ENCODE measurements around the gene CADM1.

GRCh38 chr11:115279813-115280761 lies 224.1 kb downstream of the CADM1 start:
- TF ChIP-seq POLR2AphosphoS5 (IDR thresholded peaks at IDR 0.05; ENCODE audit: insufficient read depth, low read depth, low read length) (no peak), CTCF (IDR thresholded peaks at IDR 0.05; ENCODE audit: extremely low read depth in 1 of 2, insufficient read depth in 1 of 2, low read depth in 1 of 2, low read length in 2 of 2) (no peak), JUN (IDR thresholded peaks at IDR 0.05; ENCODE audit: borderline replicate concordance, insufficient read depth, insufficient read length, low read depth) (no peak), POLR2A (IDR thresholded peaks at IDR 0.05; ENCODE audit: low read depth, low read length) (no peak), MYC (IDR thresholded peaks at IDR 0.05; ENCODE audit: low read depth, low read length) (no peak)
